HTR-8/SVneo (cell line): ENCODE measurements around the gene ZNF710.

Experiments
- DNase-seq: peaks from one replicate; pipeline ENCODE4 v3.0.0; 2011; ENCODE audit warnings: low spot score, mixed read lengths; ENCODE audit not compliant: insufficient read length
- FAIRE-seq: peaks from 2 replicates; lab custom pipeline; 2011; peaks lifted over from hg19 to GRCh38; lab: Jason Lieb, UNC

ZNF710 gene

DNA sequence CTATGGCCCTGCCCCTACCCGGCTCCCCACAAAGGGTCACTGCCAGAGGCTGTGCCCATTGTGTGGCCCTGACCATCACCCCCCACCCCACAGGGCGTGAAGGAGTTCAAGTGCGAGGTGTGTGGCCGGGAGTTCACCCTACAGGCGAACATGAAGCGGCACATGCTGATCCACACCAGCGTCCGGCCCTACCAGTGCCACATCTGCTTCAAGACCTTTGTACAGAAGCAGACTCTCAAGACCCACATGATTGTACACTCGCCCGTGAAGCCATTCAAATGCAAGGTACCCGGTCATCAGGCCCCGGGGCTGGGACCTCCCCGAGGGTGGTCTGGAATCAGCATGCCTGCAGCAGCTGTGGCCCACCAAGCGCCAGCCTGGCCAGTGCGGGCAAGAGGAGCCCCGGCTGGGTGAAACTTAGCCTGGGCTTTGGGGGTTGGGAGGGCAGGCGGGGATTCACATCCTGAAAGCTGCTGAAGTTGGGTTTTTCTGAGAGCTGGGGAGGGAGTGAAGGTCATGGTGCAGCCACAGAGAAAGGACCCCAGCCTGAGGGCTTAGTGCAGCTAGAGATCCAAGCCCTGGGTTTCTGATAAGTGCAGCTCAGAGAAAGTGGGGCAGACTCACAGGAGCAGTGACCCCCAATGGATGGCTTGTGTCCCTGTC lies 72.0 kb downstream of the ZNF710 start:
- no peak for DNase-seq
- no peak for FAIRE-seq

DNA sequence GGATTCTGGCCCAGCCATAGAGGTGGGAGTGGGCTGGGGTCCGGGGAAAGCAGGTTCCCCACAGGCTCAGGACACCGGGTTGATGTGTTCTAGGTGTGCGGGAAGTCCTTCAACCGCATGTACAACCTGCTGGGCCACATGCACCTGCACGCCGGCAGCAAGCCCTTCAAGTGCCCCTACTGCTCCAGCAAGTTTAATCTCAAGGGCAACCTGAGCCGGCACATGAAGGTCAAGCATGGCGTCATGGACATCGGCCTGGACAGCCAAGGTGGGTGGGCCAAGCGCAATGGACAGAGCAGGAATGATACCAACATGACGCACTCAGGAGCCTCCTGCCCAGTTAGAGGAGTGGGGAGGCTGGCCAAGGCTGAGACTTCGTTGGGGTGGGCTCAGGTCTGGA lies 72.9 kb downstream of the ZNF710 start:
- no peak for FAIRE-seq
- DNase-seq = no peak

DNA sequence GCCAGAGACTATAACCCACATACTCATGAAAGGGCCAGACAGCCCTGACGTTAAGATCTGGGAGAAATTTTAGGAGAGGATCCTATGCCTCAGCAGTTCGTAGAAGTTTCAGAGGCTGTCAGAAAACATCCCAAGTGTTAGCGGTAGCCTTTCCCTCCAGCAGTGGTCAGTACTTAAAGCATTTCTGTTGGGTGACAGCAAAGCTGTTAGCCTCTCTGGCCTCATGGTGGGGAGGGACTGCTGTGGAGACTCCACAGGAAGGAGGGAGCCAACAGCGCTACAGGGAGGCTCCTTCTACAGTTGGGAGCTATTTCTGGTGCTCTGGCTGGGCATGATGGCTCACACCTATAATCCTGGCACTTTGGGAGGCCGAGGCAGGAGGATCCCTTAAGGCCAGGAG lies 73.8 kb downstream of the ZNF710 start:
- no peak for FAIRE-seq
- no peak for DNase-seq

DNA sequence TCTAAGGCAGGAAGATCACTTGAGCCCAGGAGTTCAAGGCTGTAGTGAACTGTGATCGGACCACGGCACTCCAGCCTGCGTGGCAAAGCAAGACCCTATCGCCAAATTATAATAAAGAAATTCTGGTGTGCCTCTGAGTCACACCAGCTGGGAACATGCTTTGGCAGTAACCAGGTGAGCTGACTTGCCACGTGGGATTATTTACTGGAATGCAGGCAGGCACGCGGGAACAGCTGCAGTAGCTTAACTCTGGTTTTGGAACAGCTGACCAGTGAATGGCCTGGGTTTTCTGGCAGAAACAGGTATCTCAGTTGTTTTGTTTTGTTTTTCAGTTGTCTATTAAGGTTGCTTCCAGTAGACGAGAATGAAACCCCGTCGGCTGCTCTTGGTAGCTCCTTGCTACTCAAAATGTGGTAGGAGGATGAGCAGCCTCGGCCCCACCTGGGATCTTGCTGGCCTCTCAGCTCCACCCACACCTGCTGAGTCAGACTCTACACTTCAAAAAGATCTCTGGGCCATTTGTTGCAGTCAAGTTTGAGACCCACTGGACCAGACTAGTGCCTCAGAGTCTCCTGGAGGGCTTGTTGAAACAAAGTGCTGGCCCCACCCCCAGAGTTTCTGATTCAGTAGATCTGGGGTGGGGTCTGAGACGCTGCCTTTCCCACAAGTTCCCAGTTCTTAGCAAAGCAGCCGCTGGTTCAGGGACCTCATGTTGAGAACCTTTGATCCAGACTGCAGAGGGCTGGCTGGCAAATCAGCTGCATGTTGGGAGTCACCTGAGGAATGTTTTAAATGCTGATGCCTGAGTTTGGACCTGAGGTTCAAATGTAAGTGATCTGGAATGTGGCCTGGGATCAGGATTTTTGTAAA lies 74.5 kb downstream of the ZNF710 start:
- FAIRE-seq = no peak
- DNase-seq = no peak

DNA sequence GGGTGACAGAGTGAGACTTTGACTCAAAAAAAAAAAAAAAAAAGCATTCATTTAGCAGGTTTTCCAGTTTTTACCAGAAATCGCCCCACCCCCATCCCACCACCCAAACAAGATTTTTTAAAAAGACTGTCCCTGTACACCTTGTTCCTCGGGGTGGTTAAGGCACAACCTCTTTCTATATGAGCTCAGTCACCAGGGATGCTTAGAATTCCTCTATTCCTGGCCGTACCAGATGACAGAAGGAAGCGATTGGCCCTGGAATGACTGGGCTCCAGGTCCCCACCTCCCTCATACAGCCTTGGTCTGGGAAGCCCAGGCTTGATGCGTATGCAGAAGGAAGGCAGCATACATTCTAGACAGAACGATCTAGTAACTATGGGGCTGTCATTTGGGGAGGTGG lies 75.6 kb downstream of the ZNF710 start:
- no peak for DNase-seq
- no peak for FAIRE-seq

DNA sequence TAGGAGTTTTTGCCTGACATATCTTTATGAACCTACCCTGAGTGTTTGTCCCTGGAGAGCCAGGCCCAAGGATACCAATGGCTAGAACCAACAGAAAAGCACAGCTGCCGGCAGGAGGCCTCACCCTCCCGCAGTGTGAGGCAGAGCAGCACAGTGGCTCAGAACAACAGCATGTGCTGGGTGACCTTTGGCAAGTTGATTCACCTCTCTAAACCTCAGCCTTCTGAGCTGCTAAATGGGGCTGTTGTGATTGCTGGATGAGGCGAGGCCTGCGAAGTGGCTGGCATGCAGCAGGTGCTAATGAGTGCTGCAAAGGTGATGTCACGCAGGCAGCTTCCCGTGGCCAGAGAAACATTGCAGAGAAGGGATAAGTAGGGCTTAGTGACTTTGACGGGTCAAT lies 77.8 kb downstream of the ZNF710 start:
- FAIRE-seq = no peak
- no peak for DNase-seq

DNA sequence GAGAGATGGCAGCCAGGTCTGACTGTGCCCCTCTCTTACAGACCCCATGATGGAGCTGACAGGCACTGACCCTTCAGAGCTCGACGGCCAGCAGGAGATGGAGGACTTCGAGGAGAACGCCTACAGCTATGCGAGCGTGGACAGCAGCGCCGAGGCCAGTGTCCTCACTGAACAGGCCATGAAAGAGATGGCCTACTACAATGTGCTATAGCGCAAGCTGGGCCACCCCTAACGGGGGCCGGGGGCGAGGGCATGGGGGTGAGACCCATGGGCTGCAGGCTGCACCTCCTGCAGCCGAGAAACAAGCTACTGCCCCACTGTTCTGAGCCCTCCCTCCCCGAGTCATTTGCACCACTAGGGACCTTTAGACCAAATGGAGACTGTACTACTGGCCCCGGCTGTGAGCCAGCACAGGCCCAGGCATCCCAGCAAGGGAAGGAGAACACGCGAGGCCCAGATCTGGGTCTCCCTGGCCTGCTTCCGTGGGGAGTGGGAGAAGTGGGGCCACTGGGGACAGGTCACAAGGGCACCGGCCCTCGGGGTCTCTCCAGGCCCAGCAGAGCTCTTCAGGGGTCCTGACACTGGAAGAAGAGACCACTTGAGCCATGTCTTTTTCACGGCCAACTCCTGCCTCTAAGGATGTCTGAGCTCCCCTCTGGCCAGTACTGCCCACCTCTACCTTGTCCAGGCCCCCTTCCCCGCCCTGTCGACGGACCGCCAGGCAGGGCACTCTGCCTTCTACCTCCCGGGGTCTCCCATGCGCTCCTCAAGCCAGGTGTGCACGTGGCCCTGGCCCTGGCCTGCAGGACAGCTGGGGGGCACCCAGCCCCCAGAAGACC lies 78.7 kb downstream of the ZNF710 start:
- DNase-seq (no peak), FAIRE-seq (no peak)

DNA sequence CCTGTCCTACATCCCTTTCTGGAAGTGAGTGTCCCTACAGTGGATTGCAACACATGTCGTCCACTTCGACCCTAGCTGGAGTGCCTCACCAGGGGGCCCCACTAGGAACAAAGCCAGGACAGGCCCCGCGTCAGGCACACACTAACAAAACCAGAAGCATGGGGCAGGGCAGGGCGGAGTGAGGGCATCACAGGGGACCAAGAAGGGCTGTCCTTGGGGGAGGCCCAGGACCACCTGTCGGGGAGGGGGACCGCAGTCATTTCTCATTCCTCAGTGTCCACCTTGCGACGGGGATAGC lies 79.3 kb downstream of the ZNF710 start:
- FAIRE-seq (no peak), DNase-seq (no peak)

DNA sequence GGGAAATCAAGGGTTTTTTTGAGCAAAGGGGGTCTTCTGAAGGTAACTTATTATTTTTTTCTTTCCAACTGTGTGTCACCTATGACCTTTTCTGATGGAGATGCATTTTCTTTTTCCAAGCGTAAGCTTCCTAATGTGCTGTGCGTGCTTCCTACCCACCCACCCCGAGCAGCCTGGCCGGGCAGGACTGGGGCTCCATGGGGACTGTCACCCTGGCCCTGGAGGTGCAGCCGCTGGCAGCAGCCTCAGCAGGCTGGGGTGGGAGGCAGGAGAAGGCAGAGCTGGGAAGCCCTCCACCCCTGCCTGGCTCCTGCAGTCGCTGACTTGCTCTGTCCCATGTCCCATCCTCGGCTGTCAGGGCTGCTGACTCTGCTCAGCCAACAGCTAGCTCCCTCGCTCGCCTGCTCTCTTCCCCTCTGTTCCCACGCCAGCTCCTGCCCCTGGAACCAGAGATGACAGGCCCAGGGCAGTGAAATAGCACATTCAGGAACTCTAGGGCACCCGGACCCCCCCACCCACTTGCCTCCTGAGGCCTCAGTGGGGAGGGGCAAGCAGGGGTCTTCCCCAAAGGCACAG lies 79.8 kb downstream of the ZNF710 start:
- no peak for FAIRE-seq
- DNase-seq = no peak

DNA sequence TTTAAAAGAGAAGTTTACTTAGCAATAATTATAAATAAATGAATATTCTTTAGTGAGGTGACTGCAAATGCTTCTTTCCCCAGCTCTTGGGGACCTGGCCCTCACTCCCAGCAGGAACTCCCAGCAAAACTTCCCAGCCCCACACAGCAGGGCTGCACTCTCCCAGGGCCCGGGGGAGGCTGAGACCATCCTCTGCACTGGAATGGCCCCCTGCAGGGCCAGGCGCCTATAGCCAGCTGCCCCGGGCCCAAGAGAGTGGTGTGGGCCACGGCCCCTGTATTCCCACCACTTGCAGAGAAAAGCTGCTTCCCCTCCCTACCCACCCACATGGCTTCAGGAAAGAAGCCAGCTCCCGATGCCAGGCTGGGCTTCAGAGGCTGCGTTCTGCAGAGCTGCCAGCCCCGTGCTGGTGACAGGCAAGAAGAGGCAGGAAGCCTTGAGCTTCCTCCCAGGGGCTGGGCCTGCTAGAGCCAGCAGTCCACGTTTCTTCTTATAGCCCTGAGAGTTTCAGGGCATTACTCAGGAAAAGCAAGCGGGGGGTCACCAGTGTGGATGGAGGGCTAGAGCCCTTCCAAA lies 81.1 kb downstream of the ZNF710 start:
- DNase-seq = no peak
- FAIRE-seq = no peak

DNA sequence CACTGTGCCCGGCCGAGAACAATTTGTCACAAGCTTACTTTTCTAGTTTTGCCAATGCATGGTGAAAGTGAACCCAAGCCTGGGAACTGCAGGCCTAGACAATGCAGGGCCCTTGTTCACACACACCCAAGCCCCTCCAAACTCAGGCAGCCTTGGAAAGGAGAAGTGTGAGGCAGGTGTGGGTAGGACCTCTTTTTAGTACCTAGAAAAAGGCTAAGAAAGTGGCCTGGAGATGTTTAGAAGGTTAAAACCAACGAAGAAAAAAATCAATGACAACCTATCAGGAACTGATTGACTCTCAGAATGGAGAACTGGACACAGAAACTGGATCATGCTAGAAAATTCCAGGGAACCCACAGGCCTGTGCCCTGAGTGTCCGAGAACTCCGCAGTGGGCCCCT lies 82.3 kb downstream of the ZNF710 start:
- no peak for DNase-seq
- FAIRE-seq = no peak

DNA sequence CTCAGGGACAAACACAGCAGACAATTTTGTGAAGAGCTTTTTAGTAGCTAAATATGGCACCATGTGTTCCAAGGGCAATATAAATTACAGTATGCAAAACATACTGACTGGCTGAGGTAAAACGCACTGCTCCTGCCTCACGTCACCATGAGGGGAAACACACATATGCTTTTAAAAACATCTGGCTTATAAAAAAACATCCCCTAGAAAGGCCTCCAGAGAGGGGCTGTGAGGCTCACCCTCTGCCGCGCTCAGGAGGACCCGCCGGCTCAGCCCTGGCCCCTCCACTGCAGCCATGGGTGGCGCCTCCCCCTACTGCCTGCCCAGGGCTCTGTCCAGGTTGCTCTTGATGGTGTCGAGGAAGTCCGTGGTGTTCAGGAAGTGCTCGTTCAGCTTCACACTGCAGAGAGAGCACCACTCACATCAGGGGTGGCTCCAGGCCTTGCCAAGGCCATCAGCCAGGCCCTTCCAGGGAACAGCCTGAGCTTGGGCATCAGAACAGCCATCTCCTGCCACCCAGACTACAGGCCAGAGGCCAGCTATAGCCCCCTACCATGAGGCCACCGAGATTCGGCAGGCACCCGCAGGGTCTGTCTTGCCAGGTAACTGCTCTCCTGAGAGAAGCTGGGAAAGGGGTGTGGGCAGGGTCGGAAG lies 83.0 kb downstream of the ZNF710 start:
- FAIRE-seq = no peak
- no peak for DNase-seq

DNA sequence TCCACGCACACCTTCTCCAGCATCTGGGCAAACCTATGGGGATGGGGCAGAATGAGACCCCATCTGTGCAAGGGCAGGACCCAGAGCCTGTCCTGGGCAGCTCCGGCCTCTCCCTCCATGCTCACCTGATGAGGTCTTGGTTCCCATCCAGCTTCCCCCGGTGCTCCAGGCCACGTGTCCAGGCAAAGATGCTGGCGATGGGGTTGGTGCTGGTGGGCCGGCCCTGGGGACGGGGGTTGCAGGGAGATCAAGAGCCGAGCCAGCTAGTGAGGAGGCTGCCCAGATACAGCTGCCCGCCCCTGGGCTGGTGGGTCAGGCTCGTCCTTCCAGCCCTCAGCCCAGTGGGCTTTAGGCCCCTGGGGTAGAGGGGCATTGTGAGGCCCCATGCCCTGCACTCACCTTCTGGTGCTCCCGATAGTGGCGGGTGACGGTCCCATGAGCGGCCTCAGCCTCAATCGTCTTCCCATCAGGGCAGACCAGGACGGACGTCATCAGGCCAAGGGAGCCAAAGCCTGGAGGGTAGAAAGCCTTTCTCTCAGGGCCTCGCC lies 83.8 kb downstream of the ZNF710 start:
- DNase-seq (no peak), FAIRE-seq (no peak)

DNA sequence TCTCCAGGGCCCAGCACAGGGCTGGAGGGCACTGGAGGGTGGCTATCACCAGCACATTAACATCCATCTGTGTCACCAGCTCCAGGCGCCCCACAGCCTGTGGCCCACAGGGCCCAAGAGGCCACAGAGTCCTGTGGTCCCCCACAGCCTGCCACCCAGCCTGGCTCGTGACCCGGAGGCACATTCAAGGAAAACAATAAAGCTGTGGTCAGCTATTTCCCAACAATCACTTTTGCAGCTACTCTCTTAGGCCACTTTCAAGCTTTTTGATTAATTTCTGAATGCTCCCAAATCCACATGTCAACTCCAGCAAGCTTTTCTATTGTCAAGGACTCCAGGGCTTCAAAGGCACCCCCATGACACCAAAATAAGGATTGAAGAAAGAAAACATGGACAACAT lies 84.4 kb downstream of the ZNF710 start:
- FAIRE-seq = no peak

DNA sequence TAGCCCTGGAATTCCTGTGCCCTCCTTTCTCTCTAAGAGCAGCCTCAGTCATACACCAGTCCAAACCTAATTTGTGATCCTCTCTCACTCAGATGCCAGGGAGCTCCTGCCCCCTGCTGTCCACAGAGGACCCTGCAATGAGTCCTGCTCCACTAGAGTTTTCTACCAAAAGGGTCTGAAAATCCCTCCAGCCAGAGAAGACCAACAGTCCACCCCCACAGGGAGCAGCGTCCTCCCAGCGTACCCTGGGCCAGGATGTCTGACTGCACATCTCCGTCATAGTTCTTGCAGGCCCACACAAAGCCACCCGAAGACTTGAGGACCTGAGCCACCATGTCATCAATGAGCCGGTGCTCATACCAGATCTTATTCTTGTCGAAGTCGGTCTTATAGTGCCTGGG lies 85.7 kb downstream of the ZNF710 start:
- no peak for FAIRE-seq
- no peak for DNase-seq

More for the DNA sequence above, 84.4 kb downstream of the ZNF710 start:
- no peak for DNase-seq

DNA sequence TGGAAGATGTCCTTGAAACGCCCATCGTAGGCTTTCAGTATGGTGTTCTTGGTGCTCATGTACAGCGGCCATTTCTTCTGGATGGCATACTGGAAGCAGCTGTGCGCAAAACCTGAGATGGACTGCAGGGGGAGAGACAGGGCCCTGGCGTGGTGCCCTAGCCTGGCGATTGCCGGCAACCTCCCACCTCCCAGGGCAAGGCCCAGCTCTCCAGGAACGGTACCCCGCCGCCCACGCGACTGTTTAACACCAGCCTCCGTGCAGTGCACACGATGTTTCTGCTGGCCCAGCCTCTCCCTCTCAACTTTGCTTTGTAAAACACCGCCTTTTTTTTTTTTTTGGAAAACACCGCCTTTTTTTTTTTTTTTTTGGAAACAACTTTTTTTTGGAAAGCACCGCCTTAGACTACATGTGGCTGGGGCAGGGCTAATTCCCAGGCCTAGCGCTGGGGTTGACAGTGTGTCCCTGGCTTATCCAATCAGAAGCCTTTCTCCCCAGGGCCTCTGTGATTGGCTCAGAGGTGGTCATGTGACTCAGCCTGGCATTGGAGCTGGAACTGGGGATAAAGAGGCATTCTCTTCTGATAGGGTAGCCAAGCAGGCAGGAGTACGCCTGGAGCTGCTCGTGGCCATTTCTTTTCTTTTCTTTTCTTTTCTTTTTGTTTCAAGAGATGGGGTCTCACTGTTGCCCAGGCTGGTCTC lies 86.5 kb downstream of the ZNF710 start:
- DNase-seq = no peak
- no peak for FAIRE-seq

DNA sequence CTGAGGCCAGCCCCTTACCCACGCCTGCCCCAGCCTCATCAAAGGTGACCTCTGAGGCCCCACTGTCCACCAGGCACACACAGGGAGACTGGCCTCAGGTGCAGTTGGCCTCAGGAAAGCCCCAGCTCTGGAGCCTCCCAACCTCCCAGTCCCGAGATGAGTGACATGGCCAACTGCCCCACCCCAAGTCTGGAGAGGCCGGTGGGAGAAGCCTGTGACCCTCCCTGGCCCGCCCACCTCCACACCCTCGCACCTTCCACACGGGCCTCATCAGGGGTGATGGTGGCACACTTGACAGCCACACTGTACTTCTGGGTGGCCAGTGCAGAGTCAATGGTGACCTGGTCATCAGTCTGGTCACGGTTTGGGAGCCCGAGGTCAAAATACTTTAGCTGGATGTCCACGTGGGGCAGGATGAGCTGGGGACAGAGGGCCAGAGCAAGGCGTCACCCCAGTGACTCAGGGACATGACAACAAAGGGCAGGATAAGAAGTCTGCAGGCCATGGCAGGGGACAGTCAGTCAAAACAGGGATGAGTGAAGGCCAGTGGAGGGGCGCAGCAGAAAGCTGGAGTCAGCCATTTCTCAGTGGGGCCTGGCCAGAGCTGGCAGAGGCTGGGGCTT lies 89.2 kb downstream of the ZNF710 start:
- FAIRE-seq (no peak), DNase-seq (no peak)

DNA sequence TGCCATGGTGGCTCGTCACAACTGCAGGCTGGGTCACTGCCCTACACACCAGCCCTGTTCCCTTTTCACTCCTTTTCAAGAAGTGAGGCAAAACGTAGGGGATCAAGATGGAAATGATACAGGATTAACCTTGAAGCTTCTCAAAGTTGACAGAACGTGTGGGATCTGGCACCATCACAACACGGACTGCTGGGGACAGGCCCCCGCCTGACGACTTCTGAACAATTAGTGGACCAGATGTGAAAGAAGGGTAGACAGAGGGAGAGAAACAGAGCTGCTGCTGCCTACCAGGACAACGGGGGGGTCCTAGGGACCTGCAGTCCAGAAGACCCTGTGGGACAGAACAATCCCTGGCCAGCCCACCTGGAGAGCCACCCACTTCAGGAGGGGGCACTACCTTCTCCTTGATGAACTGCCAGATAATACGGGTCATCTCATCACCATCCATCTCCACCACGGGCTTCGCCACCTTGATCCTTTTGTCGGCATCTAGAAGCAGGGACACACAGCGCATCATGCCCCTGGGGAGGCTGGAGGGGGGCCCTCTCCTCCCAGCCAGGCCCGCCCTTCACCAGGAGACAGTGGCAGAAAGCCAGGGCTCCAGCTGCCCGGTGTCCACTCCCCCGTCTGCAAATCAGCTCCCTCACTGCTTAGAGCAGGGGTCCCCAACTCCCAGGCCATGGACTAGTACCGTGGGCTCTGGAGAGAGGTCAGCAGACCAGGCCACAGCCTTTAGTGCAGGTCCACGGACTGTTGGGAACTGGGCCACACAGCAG lies 90.2 kb downstream of the ZNF710 start:
- no peak for DNase-seq

More for the DNA sequence above, 90.2 kb downstream of the ZNF710 start:
- no peak for FAIRE-seq
